Measurements from ENCODE around the gene PIP4K2C.
"Not testable (repeated sequence)": the region's sequence is repeated elsewhere in the genome, so short reads cannot be mapped to it uniquely, and the experiment has no call there.

Gene PIP4K2C

GRCh38 chr12:57636731-57637130 is 45.7 kb downstream of the PIP4K2C start:
- not testable (repeated sequence) for DNase-seq (ENCODE audit: low spot score)

GRCh38 chr12:57637364-57637763 is 46.4 kb downstream of the PIP4K2C start:
- no peak for DNase-seq (ENCODE audit: low spot score)

GRCh38 chr12:57638096-57638495 is 47.1 kb downstream of the PIP4K2C start:
- DNase-seq (ENCODE audit: low spot score) = no peak

- DNase-seq (ENCODE audit: low spot score) = no peak
Observed at GRCh38 chr12:57640175-57641042, 49.4 kb downstream of the PIP4K2C start.

- DNase-seq (ENCODE audit: low spot score) = no peak
Observed at GRCh38 chr12:57641699-57642442, 50.9 kb downstream of the PIP4K2C start.

- not testable (repeated sequence) for DNase-seq (ENCODE audit: low spot score)
Observed at GRCh38 chr12:57645990-57646658, 55.1 kb downstream of the PIP4K2C start.

- DNase-seq (ENCODE audit: low spot score) = not testable (repeated sequence)
Observed at GRCh38 chr12:57646659-57647049, 55.7 kb downstream of the PIP4K2C start.

Data from kidney tubule cell (primary cell).